ENCODE measurements around the gene PRG3. TPM values are rescaled to one million over a fixed set of nuclear protein-coding genes. Genes with fewer than 3 reads are reported as not detected.

The PRG3 gene
- total RNA-seq, 1 donor from 2014 or later = not detected

GRCh38 chr11:57359896-57360690 lies 20.9 kb downstream of the PRG3 start:
- no peak for DNase-seq (ENCODE audit: low read depth)

GRCh38 chr11:57359396-57359795 lies 21.6 kb downstream of the PRG3 start:
- no peak for DNase-seq (ENCODE audit: low read depth)

- DNase-seq (ENCODE audit: low read depth) = no peak
Measured at GRCh38 chr11:57358991-57359390, 22.0 kb downstream of the PRG3 start.

- no peak for DNase-seq (ENCODE audit: low read depth)
Measured at GRCh38 chr11:57358543-57358961, 22.4 kb downstream of the PRG3 start.

- DNase-seq (ENCODE audit: low read depth) = no peak
Measured at GRCh38 chr11:57357856-57358255, 23.1 kb downstream of the PRG3 start.

- DNase-seq (ENCODE audit: low read depth) = no peak
Measured at GRCh38 chr11:57357310-57357709, 23.6 kb downstream of the PRG3 start.

- DNase-seq (ENCODE audit: low read depth) = no peak
Measured at GRCh38 chr11:57356268-57356667, 24.7 kb downstream of the PRG3 start.

GRCh38 chr11:57354699-57355098 lies 26.3 kb downstream of the PRG3 start:
- no peak for DNase-seq (ENCODE audit: low read depth)

- no peak for DNase-seq (ENCODE audit: low read depth)
Measured at GRCh38 chr11:57353852-57354251, 27.1 kb downstream of the PRG3 start.

- no peak for DNase-seq (ENCODE audit: low read depth)
Measured at GRCh38 chr11:57353446-57353845, 27.5 kb downstream of the PRG3 start.

GRCh38 chr11:57353036-57353435 lies 27.9 kb downstream of the PRG3 start:
- no peak for DNase-seq (ENCODE audit: low read depth)

- peak; percentile 30 for DNase-seq (ENCODE audit: low read depth)
Measured at GRCh38 chr11:57349491-57350274, 31.3 kb downstream of the PRG3 start.

GRCh38 chr11:57348636-57349313 lies 32.2 kb downstream of the PRG3 start:
- no peak for DNase-seq (ENCODE audit: low read depth)

- DNase-seq (ENCODE audit: low read depth) = no peak
Measured at GRCh38 chr11:57348052-57348451, 32.9 kb downstream of the PRG3 start.

GRCh38 chr11:57347336-57347735 lies 33.6 kb downstream of the PRG3 start:
- no peak for DNase-seq (ENCODE audit: low read depth)

- DNase-seq (ENCODE audit: low read depth) = peak; percentile 44
Measured at GRCh38 chr11:57345555-57346211, 35.3 kb downstream of the PRG3 start.

GRCh38 chr11:57344826-57345225 lies 36.1 kb downstream of the PRG3 start:
- no peak for DNase-seq (ENCODE audit: low read depth)

- DNase-seq (ENCODE audit: low read depth) = no peak
Measured at GRCh38 chr11:57343825-57344224, 37.1 kb downstream of the PRG3 start.

- DNase-seq (ENCODE audit: low read depth) = no peak
Measured at GRCh38 chr11:57342702-57343101, 38.2 kb downstream of the PRG3 start.

GRCh38 chr11:57341250-57341808 lies 39.6 kb downstream of the PRG3 start:
- no peak for DNase-seq (ENCODE audit: low read depth)

- DNase-seq (ENCODE audit: low read depth) = peak; percentile 34
Measured at GRCh38 chr11:57340039-57340615, 40.8 kb downstream of the PRG3 start.
